ENCODE data around the gene FTHL17.

FTHL17 gene

DNA sequence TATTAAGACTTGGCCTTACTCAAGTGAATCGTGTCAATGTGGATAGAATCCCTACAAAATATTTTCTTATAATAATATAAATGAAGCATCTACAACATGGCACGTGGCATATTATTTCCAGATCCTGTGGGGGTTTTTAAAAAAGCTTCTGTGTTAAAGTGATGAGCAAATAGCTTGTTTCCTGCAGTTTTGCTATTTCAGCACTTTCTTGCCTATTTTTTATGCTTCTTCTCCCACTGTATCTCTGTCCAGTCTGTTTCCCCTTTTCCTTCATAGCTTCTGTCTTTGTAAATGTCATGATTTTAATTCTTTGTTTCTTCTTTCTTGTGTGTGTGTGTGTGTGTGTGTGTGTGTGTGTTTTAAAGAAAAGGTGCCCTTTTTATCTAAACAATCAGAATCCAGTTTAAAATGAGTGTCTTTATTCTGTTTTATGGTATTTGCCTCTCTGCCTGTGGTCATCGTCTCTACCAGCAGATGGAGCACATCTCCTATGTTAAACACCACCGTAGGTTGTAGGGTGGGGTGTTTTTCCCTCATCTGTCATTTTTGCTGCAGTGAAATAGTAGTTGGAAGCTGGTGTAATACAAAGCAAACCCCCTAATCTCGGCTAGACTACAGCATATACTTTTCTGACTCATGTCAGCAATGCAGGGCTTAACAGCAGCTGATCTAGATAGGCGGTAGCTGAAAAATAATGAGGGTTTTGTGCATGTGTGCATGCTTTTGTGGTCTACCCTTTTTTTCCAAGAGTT lies 33.1 kb downstream of the FTHL17 start:
- peak; percentile 3 for DNase-seq (ENCODE audit: low read depth)

DNA sequence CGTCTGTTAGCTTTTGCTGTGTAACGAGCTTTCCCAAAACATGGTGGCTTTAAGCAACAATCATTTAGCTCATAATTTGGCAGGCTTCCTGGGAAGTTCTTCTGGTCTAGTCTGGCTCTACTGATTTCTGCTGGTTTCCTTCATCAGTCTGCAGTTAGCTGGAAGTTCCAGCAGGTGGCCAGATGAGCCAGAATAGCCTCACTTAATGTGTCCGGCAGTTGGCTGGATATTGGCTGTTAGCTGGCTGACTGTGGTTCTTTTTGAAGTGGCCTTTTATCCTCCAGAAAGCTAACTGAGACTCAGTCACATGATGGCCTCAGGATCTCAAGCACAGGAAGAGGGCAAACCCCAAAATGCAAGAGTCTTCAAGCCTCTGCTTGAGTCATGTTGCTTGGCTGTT lies 34.9 kb downstream of the FTHL17 start:
- DNase-seq (ENCODE audit: low read depth) = peak; percentile 10

DNA sequence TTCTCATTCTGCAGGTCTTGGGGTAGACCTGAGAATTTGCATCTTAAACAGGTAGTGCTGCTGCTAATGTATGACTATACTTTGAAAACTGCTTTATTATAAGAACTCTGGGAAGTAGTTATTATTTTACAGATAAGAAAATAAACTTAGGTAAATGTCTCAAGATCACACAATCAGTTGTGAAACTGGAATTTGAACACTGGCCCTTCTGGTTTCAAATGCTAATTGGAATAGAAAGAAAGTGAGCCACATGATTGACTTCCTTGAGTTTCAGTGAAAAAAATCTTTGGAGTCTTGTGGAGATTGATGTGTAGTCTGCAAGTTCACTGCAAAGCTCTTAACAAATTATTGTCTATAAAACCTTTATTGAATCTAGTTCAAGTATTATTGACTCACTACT lies 44.5 kb downstream of the FTHL17 start:
- DNase-seq (ENCODE audit: low read depth) = no peak

DNA sequence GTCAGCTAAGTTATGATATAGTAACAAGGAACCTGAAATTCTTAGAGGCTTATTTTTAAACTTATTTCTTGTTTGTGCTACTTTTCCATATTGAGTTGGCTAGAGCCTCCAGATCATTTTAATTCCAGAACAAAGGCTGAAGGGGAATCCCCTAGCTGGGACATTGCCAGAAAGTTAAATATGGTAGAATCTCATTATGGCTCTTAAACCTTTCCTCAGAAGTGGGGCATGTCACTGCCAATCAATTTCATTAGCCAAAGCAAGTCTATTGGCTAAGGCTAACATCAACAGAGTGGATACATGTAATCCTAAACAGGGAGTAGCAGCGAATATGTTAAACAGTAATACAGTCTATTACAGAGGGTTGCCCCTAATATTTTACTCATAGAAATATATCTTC lies 47.0 kb downstream of the FTHL17 start:
- no peak for DNase-seq (ENCODE audit: low read depth)

DNA sequence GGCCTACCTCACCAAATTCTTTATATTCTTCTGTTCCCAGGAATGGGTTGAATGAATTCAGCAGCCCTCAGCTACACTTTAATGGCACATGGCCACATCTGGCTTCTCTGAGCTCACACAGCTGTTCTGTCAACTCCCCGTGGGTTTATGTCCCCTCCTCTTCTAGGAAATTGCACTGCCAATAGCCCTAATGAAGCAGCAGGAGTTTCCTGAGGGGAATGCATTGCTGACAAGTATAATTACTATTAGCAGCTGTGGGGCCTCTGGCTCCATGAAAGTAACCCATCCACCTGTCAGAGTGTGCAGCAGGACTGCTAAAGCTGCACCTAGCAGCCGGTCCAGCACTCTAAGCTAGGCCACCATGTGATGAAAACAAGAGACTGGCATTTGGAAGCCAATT lies 50.3 kb downstream of the FTHL17 start:
- DNase-seq (ENCODE audit: low read depth) = no peak
